ENCODE measurements around the gene ARID1B.

ARID1B gene

DNA sequence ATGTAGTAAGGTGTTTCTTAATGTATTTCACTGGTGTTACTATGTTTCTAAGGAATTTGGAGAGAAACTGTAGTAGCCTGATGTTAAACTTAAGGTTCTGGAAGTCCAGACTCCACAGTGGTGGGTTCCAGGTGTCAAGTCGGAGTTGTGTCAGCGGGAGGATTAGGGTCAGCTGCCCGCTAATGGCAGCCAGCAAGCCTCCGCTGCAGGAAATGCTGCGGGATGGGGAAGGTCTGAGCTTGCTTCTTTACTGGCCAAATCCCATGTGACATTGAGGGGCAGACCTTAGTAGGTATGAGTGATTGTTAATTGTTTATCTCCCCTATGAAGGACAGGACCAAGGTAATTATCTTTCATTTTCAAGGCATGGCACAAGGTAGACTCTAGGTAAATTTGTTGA is 3.7 kb upstream of the ARID1B start:
- TF ChIP-seq, protein P1, sequence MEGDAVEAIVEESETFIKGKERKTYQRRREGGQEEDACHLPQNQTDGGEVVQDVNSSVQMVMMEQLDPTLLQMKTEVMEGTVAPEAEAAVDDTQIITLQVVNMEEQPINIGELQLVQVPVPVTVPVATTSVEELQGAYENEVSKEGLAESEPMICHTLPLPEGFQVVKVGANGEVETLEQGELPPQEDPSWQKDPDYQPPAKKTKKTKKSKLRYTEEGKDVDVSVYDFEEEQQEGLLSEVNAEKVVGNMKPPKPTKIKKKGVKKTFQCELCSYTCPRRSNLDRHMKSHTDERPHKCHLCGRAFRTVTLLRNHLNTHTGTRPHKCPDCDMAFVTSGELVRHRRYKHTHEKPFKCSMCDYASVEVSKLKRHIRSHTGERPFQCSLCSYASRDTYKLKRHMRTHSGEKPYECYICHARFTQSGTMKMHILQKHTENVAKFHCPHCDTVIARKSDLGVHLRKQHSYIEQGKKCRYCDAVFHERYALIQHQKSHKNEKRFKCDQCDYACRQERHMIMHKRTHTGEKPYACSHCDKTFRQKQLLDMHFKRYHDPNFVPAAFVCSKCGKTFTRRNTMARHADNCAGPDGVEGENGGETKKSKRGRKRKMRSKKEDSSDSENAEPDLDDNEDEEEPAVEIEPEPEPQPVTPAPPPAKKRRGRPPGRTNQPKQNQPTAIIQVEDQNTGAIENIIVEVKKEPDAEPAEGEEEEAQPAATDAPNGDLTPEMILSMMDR (IDR thresholded peaks at IDR 0.05; ENCODE audit: low read depth, low read length, missing control alignments), result no peak
- H3K4me3 ChIP-seq (replicated peaks; ENCODE audit: low read depth, low read length), result no peak overlapping the region
- no peak for DNase-seq (ENCODE audit: extremely low read depth, low read depth)

DNA sequence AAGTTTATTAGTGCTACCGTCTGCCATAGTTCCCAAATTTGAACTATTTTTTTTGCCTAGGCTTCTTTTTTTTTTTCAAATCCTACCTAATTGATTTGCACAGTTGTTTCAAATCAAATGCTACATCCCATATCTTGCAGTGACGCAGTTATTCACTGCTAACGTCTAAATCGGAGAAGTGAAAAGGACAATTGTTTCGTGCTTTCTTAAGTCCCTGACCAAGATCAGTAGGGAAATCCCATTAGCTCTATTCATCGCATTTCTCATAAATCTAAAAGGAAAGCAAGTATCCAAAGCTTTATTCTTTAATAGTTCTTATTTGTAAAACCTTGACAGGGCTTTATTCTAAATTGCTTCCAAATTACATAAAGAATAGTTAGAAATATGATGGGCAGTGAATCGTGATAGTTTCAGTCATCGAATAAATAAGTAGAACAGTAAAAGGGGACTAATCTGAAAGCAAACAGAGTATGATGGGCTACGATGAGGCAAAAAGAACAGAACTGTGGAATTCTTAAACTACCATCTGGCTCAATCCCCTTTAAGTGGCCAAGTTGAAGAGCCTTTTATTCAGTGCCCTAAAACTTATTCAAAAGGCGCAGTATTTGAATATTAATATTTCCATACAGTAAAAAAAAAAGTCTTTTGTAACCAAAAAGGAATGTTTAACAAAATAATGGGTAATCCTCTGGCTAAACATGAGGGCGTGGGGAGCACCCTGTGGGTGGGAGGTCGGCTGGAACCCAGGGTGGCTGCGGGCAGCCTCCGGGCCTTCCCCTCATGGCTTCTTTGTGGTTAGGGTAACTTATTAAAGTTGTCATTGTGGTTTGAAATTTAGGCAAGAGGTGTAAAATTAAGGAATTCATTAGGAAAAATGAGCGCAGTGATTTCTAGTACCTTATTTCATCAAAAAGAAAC is 3.0 kb upstream of the ARID1B start:
- H3K4me3 ChIP-seq (replicated peaks; ENCODE audit: low read depth, low read length), result no peak overlapping the region
- TF ChIP-seq, protein P1 (IDR thresholded peaks at IDR 0.05; ENCODE audit: low read depth, low read length, missing control alignments), result no peak
- no peak for DNase-seq (ENCODE audit: extremely low read depth, low read depth)

DNA sequence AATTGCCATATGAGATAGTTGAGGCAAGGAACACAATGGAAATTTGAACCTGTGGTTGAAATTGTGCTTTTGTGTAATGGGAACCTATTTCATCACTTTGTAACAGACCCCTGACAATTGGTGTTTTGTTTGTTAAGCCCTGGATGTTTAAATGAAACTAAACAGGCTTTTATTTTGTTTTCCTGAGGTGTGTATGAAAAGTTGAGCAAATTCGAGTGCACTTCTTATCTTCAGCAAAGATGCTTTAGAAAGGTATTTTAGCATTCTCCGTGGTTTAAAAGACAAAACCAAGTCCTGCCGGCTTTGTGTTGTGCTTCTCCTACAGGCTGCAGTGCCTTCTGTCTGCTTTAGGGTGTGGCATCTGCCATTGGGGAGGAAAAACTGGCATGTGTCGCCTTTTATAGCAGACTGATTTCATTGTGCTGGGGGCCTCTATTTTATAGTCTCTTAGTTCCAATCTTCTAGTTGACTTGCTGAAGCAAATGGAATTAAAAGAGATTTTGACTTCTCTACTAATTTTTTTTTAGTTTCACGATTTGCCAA is 2.2 kb upstream of the ARID1B start:
- H3K4me3 ChIP-seq (replicated peaks; ENCODE audit: low read depth, low read length), result no peak overlapping the region
- TF ChIP-seq, protein P1 (IDR thresholded peaks at IDR 0.05; ENCODE audit: low read depth, low read length, missing control alignments), result no peak
- no peak for DNase-seq (ENCODE audit: extremely low read depth, low read depth)

DNA sequence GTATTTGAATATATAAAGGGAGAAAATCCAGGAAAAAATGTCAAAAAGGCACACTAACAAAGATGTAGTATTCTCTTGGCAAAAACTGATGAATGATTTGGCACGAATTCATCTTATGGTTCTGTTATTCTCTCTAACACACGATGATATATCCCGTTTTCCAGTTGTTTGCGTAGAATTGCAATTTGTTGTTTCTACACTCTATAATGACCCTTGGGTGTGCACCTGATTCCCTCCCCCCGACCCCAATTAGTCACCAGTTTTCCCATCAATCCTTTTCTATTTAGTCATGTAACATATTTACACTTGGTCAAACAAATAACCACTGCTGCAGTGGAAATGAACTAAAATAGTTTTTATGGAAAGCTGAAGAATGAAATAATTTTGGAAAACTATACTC is 1.5 kb upstream of the ARID1B start:
- no peak for DNase-seq (ENCODE audit: extremely low read depth, low read depth)
- TF ChIP-seq, protein P1 (IDR thresholded peaks at IDR 0.05; ENCODE audit: low read depth, low read length, missing control alignments), result no peak
- H3K4me3 ChIP-seq (replicated peaks; ENCODE audit: low read depth, low read length), result no peak overlapping the region

DNA sequence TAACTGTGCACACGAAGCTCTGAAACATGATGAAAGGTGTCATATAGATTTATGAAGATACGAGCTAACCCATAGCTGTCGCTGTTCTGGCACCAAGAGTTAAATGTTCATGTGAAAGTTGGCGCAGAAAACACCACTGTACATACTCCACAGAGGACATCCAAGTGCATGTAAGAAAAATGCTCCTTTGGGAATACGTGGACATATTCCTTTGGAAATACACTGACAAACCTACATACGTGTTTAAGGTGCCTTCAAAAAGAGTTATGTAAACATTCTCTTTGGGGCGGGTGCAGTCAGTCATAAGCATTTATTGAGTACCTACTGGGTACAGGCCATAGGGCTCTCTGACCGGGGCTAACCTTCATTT is 723 bp upstream of the ARID1B start:
- DNase-seq (ENCODE audit: extremely low read depth, low read depth), result no peak
- TF ChIP-seq, protein P1 (IDR thresholded peaks at IDR 0.05; ENCODE audit: low read depth, low read length, missing control alignments), result no peak
- H3K4me3 ChIP-seq (replicated peaks; ENCODE audit: low read depth, low read length), result peak overlapping the region; percentile 58

DNA sequence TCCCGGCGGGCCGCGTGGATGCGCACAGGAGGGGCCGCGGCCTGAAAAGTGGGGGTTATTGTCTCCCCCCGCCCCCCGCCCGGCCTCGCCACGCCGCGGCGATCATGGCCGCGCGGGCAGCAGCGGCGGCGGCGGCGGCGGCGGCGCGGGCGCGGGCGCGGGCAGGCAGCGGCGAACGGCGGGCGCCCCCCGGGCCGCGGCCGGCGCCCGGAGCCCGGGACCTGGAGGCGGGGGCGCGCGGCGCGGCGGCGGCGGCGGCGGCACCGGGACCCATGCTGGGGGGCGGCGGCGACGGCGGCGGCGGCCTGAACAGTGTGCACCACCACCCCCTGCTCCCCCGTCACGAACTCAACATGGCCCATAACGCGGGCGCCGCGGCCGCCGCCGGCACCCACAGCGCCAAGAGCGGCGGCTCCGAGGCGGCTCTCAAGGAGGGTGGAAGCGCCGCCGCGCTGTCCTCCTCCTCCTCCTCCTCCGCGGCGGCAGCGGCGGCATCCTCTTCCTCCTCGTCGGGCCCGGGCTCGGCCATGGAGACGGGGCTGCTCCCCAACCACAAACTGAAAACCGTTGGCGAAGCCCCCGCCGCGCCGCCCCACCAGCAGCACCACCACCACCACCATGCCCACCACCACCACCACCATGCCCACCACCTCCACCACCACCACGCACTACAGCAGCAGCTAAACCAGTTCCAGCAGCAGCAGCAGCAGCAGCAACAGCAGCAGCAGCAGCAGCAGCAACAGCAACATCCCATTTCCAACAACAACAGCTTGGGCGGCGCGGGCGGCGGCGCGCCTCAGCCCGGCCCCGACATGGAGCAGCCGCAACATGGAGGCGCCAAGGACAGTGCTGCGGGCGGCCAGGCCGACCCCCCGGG is 637 bp downstream of the ARID1B start:
- H3K4me3 ChIP-seq (replicated peaks; ENCODE audit: low read depth, low read length), result peak overlapping the region; percentile 92
- TF ChIP-seq, protein P1 (IDR thresholded peaks at IDR 0.05; ENCODE audit: low read depth, low read length, missing control alignments), result no peak
- DNase-seq (ENCODE audit: extremely low read depth, low read depth), result no peak
